SK-N-DZ (cell line): ENCODE data around the gene CDS2.

Experiments
- DNase-seq: peaks from one replicate; pipeline ENCODE4 v3.0.0-alpha.2; 2015; ENCODE audit warnings: low spot score

The CDS2 gene

GRCh38 chr20:5153612-5154542 lies 27.1 kb downstream of the CDS2 start:
- no peak for DNase-seq

- no peak for DNase-seq
Observed at GRCh38 chr20:5154543-5154925, 27.7 kb downstream of the CDS2 start.

DNA sequence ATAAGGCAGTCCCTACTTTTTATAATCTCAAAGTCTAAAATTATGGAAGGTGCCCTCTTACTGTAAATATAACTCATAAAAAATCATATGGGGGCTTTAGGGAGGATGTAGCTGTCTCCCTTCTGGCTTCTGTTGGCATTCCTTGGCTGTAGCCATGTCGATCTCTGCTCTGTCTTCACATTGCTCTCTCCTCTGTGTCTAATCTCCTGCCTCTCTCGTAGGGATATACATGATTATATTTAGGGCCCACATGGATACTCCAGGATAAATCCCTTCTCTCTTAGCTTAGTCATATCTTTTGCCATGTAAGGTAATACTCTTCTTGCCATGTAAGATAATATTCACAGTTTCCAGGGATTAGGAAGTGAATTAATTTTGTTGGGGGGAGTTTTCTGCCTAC lies 28.6 kb downstream of the CDS2 start:
- no peak for DNase-seq

- DNase-seq = no peak
Observed at GRCh38 chr20:5156675-5157448, 30.1 kb downstream of the CDS2 start.

DNA sequence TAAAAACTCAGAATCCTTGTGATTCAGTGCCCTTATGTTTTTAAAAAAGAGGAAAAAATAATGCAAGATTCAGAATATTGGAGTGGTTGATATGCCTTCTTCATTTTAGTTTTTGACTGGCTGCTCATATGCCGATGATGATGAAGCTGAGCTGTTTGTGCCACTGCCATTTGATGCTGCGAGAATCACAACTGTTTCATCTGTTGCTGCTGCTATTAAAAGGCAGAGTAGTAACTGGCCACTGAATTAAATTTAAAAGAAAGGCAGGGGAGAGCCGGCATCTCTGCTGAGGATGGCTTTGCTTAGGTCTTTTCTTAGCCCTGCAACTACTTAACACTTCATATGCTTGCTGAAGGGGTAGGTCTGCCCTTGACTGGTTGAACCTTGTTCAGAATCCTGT lies 33.1 kb downstream of the CDS2 start:
- no peak for DNase-seq

DNA sequence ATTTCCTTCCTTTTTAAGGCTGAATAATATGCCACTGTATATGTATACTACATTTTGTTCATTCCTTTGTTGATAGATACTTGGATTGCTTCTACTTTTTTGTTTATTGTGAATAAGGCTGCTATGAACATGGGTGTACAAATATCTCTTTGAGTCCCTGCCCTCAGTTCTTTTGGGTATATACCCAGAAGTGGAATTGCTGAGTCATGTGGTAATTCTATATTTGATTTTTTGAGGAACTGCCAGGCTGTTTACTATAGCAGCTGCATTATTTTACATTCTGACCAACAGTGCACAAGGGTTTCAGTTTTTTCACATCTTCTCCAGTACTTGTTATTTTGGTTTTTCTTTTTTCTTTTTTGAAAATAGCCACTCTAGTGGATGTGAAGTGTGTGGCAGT lies 34.1 kb downstream of the CDS2 start:
- DNase-seq = no peak

DNA sequence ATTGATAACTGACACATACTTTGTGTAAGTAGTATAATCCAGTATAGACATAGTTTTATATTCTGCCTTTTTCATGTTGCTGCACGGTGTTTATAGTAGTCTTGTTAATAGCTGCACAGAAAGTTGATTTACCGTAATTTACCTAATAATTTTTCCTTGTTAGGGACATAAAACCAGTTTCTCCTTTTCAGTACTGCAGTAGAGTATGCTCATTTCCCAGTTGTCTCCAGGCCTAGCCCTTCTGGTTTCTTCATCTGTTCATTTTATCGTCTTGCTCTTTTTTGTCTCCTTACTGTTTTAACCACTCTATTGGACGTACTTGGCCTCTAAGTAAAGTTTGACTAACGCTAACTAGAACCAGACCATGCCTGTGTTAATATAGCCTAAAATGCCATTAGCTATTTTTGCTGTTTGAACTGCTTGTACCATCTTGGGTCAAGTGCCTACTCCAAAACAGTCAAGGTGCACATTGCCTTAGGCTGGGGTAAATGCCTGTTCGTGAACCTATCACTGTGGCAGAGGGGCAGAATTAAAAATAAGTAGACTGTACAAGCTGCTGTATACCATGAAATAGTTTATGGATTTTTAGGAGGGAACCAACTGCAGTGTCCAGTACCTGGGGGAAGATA lies 34.8 kb downstream of the CDS2 start:
- no peak for DNase-seq

GRCh38 chr20:5164645-5165625 lies 38.1 kb downstream of the CDS2 start:
- DNase-seq = no peak

DNA sequence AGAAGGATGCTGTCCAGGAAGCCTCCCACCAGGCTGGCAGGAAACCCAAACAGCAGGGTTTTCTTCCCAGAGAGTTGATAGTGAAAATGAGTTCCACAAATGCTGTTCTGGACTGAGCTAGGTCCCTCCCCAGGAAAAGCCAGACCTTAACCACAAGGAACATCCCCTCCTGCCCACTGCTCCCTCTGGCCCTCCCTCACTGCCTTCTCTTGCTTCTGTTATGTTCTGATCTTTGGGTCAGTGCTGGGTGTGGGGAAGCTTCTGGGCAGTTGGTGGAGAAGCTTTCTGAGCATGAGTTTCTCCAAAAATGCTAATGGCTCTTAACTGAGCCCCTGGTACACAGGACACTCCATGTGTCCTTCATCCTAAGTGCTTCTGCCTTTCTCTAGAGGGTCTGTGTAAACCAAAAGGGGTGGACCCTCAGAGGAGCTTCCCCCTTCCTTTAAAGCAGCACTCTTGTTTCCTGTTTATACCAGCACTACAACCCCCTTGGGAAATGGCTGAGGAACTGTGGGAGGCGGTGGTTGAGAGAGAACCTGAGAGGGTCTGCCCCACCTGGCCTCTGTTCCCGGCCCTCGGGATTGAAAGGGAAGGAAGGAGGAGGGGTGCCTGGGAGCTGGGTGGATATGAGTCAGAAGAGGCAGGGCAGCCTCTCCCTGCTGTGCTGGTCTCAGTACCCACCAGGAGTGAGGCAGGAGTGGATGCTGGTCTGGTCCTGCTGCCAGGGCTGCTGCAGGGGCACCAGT lies 42.0 kb downstream of the CDS2 start:
- no peak for DNase-seq

DNA sequence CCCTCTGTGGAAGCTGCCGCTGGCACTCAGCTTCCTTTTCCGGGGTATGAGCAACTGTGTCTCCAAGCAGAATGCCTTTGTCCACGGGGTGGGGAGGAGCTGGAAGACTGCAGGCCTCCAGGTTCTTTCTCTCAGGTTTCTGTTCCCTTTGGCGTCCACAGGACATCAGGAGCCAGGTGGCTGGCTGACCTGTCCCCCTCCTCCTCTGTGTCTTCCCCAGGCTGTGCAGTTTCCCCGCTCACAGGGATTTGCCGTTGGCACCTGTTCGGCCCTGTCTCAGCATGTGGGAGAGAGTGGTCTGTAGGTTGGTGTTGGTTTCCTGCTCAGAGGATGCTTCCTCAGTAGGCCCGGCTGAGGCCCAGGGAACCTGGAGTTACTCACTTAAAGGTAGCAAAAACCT lies 43.5 kb downstream of the CDS2 start:
- DNase-seq = no peak

DNA sequence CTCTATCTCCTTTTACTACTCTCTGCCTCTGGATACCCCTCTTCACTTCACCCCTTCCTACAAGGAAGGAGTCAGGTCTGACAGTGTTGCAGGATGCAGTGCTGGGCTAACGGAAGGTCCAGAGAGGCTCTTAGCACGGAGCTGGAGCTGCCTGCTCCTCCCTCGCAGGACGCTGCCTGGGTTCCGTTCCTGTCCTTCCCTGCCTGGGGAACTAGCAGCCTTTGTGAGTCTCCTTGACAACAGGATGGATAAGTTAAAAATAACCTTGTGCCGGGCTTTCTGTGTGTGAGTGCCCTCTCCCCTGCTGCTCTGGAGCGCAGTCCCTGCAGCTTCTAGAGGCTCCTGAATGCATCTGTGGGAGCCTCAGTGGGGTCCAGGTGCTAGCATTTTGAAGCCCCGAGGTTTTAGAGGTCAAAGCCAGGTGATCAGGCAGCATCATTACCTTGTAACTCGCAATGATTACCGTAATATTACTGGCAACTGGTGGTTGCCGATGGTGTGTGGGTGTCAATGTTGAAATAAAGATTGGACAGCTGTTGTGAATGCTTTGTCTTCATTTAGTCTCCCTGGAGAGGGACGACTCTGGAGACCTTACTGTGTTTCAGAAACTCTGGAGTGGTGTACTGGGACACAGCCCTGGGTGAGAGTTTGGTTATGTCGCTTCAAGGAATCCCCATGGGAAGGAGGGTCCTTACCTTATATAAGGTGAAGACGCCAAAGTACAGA lies 44.4 kb downstream of the CDS2 start:
- DNase-seq = no peak

GRCh38 chr20:5171790-5172164 lies 45.0 kb downstream of the CDS2 start:
- DNase-seq = no peak

- no peak for DNase-seq
Observed at GRCh38 chr20:5172167-5172601, 45.4 kb downstream of the CDS2 start.

DNA sequence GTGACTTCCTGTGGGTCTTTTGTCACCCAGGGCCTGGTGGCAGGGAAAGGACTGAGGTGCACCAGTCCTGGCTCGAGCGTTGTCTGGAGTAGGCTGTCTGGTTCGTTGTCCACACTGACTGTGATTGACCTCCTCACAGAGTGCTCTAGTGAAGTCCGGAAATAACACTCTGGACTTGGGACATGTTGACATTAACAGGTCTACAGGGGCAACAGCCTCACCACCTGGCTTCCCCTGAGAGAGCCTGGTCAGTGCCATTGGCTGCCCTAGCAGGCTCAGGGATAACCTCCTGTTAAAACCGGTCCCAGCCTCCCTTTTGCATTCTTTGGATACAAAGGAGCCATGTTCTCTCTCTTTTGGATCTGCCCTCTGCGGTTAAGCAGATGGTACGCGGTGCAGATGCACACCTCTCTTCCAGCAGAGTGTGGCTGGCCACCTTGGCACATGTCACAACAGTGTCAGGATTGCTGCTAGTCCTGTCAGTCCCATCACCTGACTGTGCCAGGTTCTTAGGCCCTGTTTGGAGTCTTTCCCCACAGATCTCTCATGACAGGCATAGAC lies 46.2 kb downstream of the CDS2 start:
- no peak for DNase-seq

DNA sequence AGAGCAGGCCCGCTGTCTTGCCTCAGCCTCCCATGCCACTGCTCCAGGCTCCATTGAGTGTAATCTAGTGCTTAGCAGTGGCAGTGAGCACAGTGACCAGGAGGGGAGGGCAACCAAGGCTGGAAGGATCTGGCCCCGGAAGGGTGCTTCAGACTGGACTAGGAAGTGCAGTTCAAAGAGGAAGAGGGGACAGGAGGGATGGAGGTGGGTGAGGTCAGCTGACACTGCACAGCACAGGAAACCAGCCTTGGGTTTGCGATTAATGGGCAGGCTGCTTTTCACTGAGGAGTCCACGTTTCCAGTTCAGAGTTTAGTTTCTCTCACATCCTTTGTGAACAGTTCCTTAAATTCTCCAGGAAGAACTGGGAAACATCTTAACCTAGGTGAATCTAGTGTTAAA lies 46.9 kb downstream of the CDS2 start:
- DNase-seq = no peak

GRCh38 chr20:5177071-5177470 lies 50.3 kb downstream of the CDS2 start:
- DNase-seq = no peak

DNA sequence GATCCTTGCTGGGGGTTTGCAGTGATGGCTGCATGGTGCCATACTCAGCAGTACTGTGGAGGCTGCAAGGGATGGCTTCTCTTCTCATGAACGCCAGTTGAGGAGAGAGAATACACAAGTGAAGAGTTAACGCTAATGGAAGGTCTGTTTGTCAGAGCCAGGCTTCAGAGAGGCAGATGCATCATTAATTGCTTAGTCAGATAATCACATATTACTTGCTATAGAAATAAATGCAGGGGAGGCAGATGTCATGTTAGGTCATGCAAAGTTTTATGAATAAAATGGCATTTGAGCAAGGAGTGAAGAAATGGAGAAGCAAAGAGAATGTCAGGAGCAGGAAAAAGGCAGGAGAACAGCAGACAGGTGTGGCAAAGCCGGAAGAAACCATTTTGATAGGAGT lies 51.2 kb downstream of the CDS2 start:
- DNase-seq = no peak

- no peak for DNase-seq
Observed at GRCh38 chr20:5180421-5180820, 53.6 kb downstream of the CDS2 start.

- no peak for DNase-seq
Observed at GRCh38 chr20:5180933-5181332, 54.1 kb downstream of the CDS2 start.
